Ramos (cell line): ENCODE results near the gene GPS2.

Experiments used
- in situ Hi-C: fragments of 300-500 bp; cut with MboI; formaldehyde crosslinking; loops from one replicate; pipeline ENCODE4 v1.14.3; 2022; ENCODE audit warnings: low sequenced_read_pairs; ENCODE audit not compliant: unreplicated experiment

The GPS2 gene

GRCh38 chr17:7294614-7295153 lies 20.5 kb downstream of the GPS2 start, which contains the start of gene YBX2:
TSS of gene YBX2 (minus strand) at chr17:7294639. CDS start at chr17:7294500, 139 bp downstream.
- in situ Hi-C loops: no loop called here

- in situ Hi-C loops: no loop called here
Measured at GRCh38 chr17:7293816-7294613, 21.1 kb downstream of the GPS2 start.

GRCh38 chr17:7293159-7293558 lies 22.0 kb downstream of the GPS2 start:
- in situ Hi-C loops: no loop called here

- in situ Hi-C loops: no loop called here
Measured at GRCh38 chr17:7292729-7293128, 22.4 kb downstream of the GPS2 start.

GRCh38 chr17:7292194-7292593 lies 23.0 kb downstream of the GPS2 start:
- in situ Hi-C loops: no loop called here

GRCh38 chr17:7290685-7291084 lies 24.5 kb downstream of the GPS2 start:
- in situ Hi-C loops: no loop called here

- in situ Hi-C loops: no loop called here
Measured at GRCh38 chr17:7290166-7290565, 25.0 kb downstream of the GPS2 start.

GRCh38 chr17:7289256-7290032 lies 25.7 kb downstream of the GPS2 start:
- in situ Hi-C loops: no loop called here

GRCh38 chr17:7285679-7286078 lies 29.5 kb downstream of the GPS2 start:
- in situ Hi-C loops: no loop called here

GRCh38 chr17:7284911-7285310 lies 30.2 kb downstream of the GPS2 start:
- in situ Hi-C loops: no loop called here

GRCh38 chr17:7283471-7284216 lies 31.5 kb downstream of the GPS2 start:
- in situ Hi-C loops: no loop called here

- in situ Hi-C loops: no loop called here
Measured at GRCh38 chr17:7282752-7283321, 32.3 kb downstream of the GPS2 start.

- in situ Hi-C loops: no loop called here
Measured at GRCh38 chr17:7281953-7282751, 33.0 kb downstream of the GPS2 start.

GRCh38 chr17:7281074-7281952 lies 33.8 kb downstream of the GPS2 start, which contains the start of gene SLC2A4:
TSS of gene SLC2A4 (plus strand) at chr17:7281718. CDS start at chr17:7281935, 217 bp downstream.
- in situ Hi-C loops: no loop called here

GRCh38 chr17:7280519-7281073 lies 34.6 kb downstream of the GPS2 start:
- in situ Hi-C loops: no loop called here

GRCh38 chr17:7279448-7279847 lies 35.7 kb downstream of the GPS2 start:
- in situ Hi-C loops: loop anchor here (10.0 kb wide), 1 partner anchor 65 kb away; no protein-coding TSS in a partner anchor

- in situ Hi-C loops: no loop called here
Measured at GRCh38 chr17:7266784-7267183, 48.4 kb downstream of the GPS2 start.

GRCh38 chr17:7263801-7264078 lies 51.4 kb downstream of the GPS2 start:
- in situ Hi-C loops: no loop called here
